Right ventricle myocardium superior (tissue), 1 donor: Measurements from ENCODE around the gene FRMD4A. TPM values are rescaled to one million over a fixed set of nuclear protein-coding genes. Genes with fewer than 3 reads are reported as not detected.
"Not testable (repeated sequence)": the region's sequence is repeated elsewhere in the genome, so short reads cannot be mapped to it uniquely, and the experiment has no call there.

ENCODE experiments used
- ATAC-seq: fragments of 200-7000 bp; cut with Tn5 transposase; one replicate; pipeline ENCODE4 v1.9.1; 2020; ENCODE audit warnings: mild to moderate bottlenecking; ENCODE audit not compliant: poor library complexity
- DNase-seq: peaks from one replicate; pipeline ENCODE4 v3.0.0-alpha.2; 2020
- intact Hi-C: fragments of 100-400 bp; cut with DNase I; formaldehyde crosslinking; loops from one replicate; pipeline ENCODE4 v1.11.2; 2022
- total RNA-seq: library from RNA; stranded (reverse); fragmentation: NEBNext Ultra II Directional; extraction: Animal tissue kit (Norgen Biotek cat#: 25700); gene quantifications from one replicate; pipeline ENCODE4 v1.2.1, GENCODE V29; 2021
- donor health status: DM: no; HTN: yes; CAD: no; lungs with severe emphysema.

FRMD4A gene
- total RNA-seq, 1 donor from 2014 or later, result 33.2 TPM

- no peak for DNase-seq
- intact Hi-C loops, result no loop called here
- ATAC-seq, result no peak
These were observed 77.0 kb downstream of the FRMD4A start for GRCh38 chr10:14253711-14254110.

GRCh38 chr10:14253079-14253478, 77.6 kb downstream of the FRMD4A start:
- DNase-seq, result no peak
- ATAC-seq, result no peak
- intact Hi-C loops, result no loop called here

- DNase-seq (no peak), ATAC-seq (no peak)
- intact Hi-C loops, result no loop called here
These were observed 80.1 kb downstream of the FRMD4A start for GRCh38 chr10:14250496-14251076.

GRCh38 chr10:14247377-14248116, 83.2 kb downstream of the FRMD4A start:
- intact Hi-C loops, result no loop called here
- peak; percentile 87 for ATAC-seq

GRCh38 chr10:14244801-14245211, 85.9 kb downstream of the FRMD4A start:
- no peak for ATAC-seq
- intact Hi-C loops, result no loop called here
- DNase-seq, result no peak

More at GRCh38 chr10:14247377-14248116, 83.2 kb downstream of the FRMD4A start:
- peak; percentile 64 for DNase-seq

- intact Hi-C loops, result no loop called here
- DNase-seq (no peak), ATAC-seq (no peak)
These were observed 86.6 kb downstream of the FRMD4A start for GRCh38 chr10:14244147-14244546.

- intact Hi-C loops, result no loop called here
- no peak for ATAC-seq
- DNase-seq, result no peak
These were observed 87.5 kb downstream of the FRMD4A start for GRCh38 chr10:14243221-14243620.

GRCh38 chr10:14241196-14241595, 89.5 kb downstream of the FRMD4A start:
- intact Hi-C loops, result no loop called here
- ATAC-seq (no peak), DNase-seq (no peak)

GRCh38 chr10:14240253-14241189, 90.2 kb downstream of the FRMD4A start:
- intact Hi-C loops, result no loop called here
- DNase-seq (no peak), ATAC-seq (no peak)

- intact Hi-C loops, DNase-seq, ATAC-seq: not testable (repeated sequence)
These were observed 92.1 kb downstream of the FRMD4A start for GRCh38 chr10:14238659-14239058.

GRCh38 chr10:14236341-14236740, 94.4 kb downstream of the FRMD4A start:
- ATAC-seq, result no peak
- intact Hi-C loops, result no loop called here
- no peak for DNase-seq

- intact Hi-C loops, result no loop called here
- DNase-seq, result no peak
- ATAC-seq, result no peak
These were observed 95.0 kb downstream of the FRMD4A start for GRCh38 chr10:14235566-14236195.

GRCh38 chr10:14233566-14233965, 97.2 kb downstream of the FRMD4A start:
- intact Hi-C loops, result no loop called here
- ATAC-seq (no peak), DNase-seq (no peak)

- ATAC-seq, DNase-seq, intact Hi-C loops: not testable (repeated sequence)
These were observed 101.9 kb downstream of the FRMD4A start for GRCh38 chr10:14228798-14229197.

- no peak for DNase-seq
- intact Hi-C loops, result no loop called here
- ATAC-seq, result no peak
These were observed 105.3 kb downstream of the FRMD4A start for GRCh38 chr10:14225379-14225778.

GRCh38 chr10:14220026-14220425, 110.7 kb downstream of the FRMD4A start:
- intact Hi-C loops, result no loop called here
- no peak for ATAC-seq
- DNase-seq, result no peak

- ATAC-seq (no peak), DNase-seq (no peak)
- intact Hi-C loops, result no loop called here
These were observed 111.3 kb downstream of the FRMD4A start for GRCh38 chr10:14219411-14219810.

- ATAC-seq, result no peak
- no peak for DNase-seq
- intact Hi-C loops, result no loop called here
These were observed 115.1 kb downstream of the FRMD4A start for GRCh38 chr10:14215641-14216040.

- DNase-seq, ATAC-seq: not testable (repeated sequence)
These were observed 117.0 kb downstream of the FRMD4A start for GRCh38 chr10:14213703-14214102.

More at GRCh38 chr10:14213703-14214102, 117.0 kb downstream of the FRMD4A start:
- intact Hi-C loops, result not testable (repeated sequence)
